B cell (primary cell): ENCODE measurements around the gene GABRG3. TPM values are rescaled to one million over a fixed set of nuclear protein-coding genes. Genes with fewer than 3 reads are reported as not detected.

ENCODE experiments used
- ATAC-seq: fragments of 200-7000 bp; cut with Tn5 transposase; one replicate; pipeline ENCODE4 v1.10.0; 2021; ENCODE audit warnings: low read depth, mild to moderate bottlenecking, moderate number of reproducible peaks, moderate library complexity
- CTCF ChIA-PET: fragments of 350-600 bp; sonication (Branson Sonifier 250); formaldehyde crosslinking; loops from one replicate; lab custom pipeline; 2021; ENCODE audit warnings: antibody characterized with exemption, inconsistent platforms; lab: Charles Lee
- POLR2A ChIA-PET: fragments of 350-600 bp; sonication (Branson Sonifier 250); formaldehyde crosslinking; loops from one replicate; lab custom pipeline; 2021; ENCODE audit warnings: antibody characterized with exemption; lab: Charles Lee
- DNase-seq: peaks from one replicate; pipeline ENCODE4 v3.0.0; 2013
- H2AFZ ChIP-seq: 2 replicates; pipeline ENCODE4 v1.6.1; 2012; ENCODE audit warnings: mild to moderate bottlenecking, low read depth, low read length; ENCODE audit not compliant: insufficient read depth, poor library complexity, severe bottlenecking
- H3K27ac ChIP-seq, 2 donors: 1 replicate in 1 of 2; 2 replicates in 1 of 2; pipeline ENCODE4 v1.5.1; 2012 to 2013; ENCODE audit warnings: low read length in 2 of 2, mild to moderate bottlenecking in 2 of 2, moderate library complexity in 1 of 2
- H3K27me3 ChIP-seq, 4 experiments: fragments of 200-600 bp in 1 of 4; sonication (generic) in 1 of 4; replicated peaks in 1 of 4; 1 replicate in 2 of 4; 2 replicates in 2 of 4; pipeline versions ENCODE4 v1.6.1 to v1.7.0; 2013 to 2016; ENCODE audit warnings: low read length in 3 of 4, mild to moderate bottlenecking in 2 of 4, mixed read lengths in 1 of 4, moderate library complexity in 1 of 4; ENCODE audit not compliant: insufficient read depth in 4 of 4, control insufficient read depth in 3 of 4; ENCODE audit errors: control extremely low read depth in 1 of 4
- H3K36me3 ChIP-seq, 2 experiments: replicated peaks in 1 of 2; 1 replicate in 1 of 2; 2 replicates in 1 of 2; pipeline versions ENCODE4 v1.6.1 to v1.7.1; 2013; ENCODE audit warnings: low read length in 1 of 2; ENCODE audit not compliant: insufficient read depth in 2 of 2, control insufficient read depth in 1 of 2; ENCODE audit errors: control extremely low read depth in 1 of 2, extremely low read depth in 1 of 2
- H3K4me1 ChIP-seq, 2 donors: fragments of 200-600 bp in 1 of 2; sonication (generic) in 1 of 2; 1 replicate in 1 of 2; 2 replicates in 1 of 2; pipeline versions ENCODE4 v1.5.1 to v1.6.1; 2013 to 2017; ENCODE audit warnings: low read length in 2 of 2; ENCODE audit not compliant: control insufficient read depth in 2 of 2, insufficient read depth in 2 of 2
- H3K4me2 ChIP-seq: replicated peaks from 2 replicates; pipeline ENCODE3; 2012; ENCODE audit warnings: mild to moderate bottlenecking, low read depth, low read length; ENCODE audit not compliant: poor library complexity, severe bottlenecking
- H3K4me3 ChIP-seq, 5 experiments: fragments of 200-600 bp in 1 of 5; sonication (generic) in 1 of 5; 1 replicate in 3 of 5; 2 replicates in 2 of 5; pipeline versions ENCODE4 v1.5.1 to v1.7.0; 2011 to 2016; ENCODE audit warnings: low read length in 4 of 5, mild to moderate bottlenecking in 4 of 5, low read depth in 2 of 5, control low read depth in 1 of 5, moderate library complexity in 1 of 5; ENCODE audit not compliant: insufficient read depth in 1 of 5; ENCODE audit errors: control extremely low read depth in 1 of 5, extremely low read depth in 1 of 5
- H3K79me2 ChIP-seq: fragments of 200-600 bp; sonication (generic); one replicate; pipeline ENCODE4 v1.6.0; 2016; ENCODE audit warnings: low read length; ENCODE audit not compliant: control insufficient read depth, insufficient read depth
- H3K9ac ChIP-seq: fragments of 200-600 bp; sonication (generic); 2 replicates; pipeline ENCODE4 v1.6.1; 2017; ENCODE audit warnings: mild to moderate bottlenecking, low read length, moderate library complexity
- H3K9me3 ChIP-seq, 3 donors: one replicate each; pipeline versions ENCODE4 v1.6.1 to v1.7.1; 2013; ENCODE audit warnings: low read length in 2 of 3; ENCODE audit not compliant: control insufficient read depth in 2 of 3, insufficient read depth in 1 of 3; ENCODE audit errors: control extremely low read depth in 1 of 3
- H4K20me1 ChIP-seq: 2 replicates; pipeline ENCODE4 v1.6.0; 2012; ENCODE audit warnings: mild to moderate bottlenecking, low read length; ENCODE audit not compliant: insufficient read depth, control insufficient read depth, poor library complexity, severe bottlenecking
- H3K27ac Mint-ChIP-seq: one replicate; pipeline ENCODE4 v1.8.0; 2021; ENCODE audit warnings: mixed read lengths
- H3K27me3 Mint-ChIP-seq: one replicate; pipeline ENCODE4 v1.8.0; 2021; ENCODE audit warnings: mixed read lengths
- H3K4me1 Mint-ChIP-seq: one replicate; pipeline ENCODE4 v1.8.0; 2021; ENCODE audit warnings: mixed read lengths
- H3K4me3 Mint-ChIP-seq: one replicate; pipeline ENCODE4 v1.8.0; 2021; ENCODE audit warnings: mixed read lengths
- H3K9me3 Mint-ChIP-seq: one replicate; pipeline ENCODE4 v1.8.0; 2022; ENCODE audit warnings: mixed read lengths; ENCODE audit not compliant: insufficient read depth
- CTCF ChIP-seq: fragments of 200-600 bp; IDR thresholded peaks from one replicate; pipeline ENCODE4 v1.8.0; 2022; ENCODE audit warnings: antibody characterized with exemption, mild to moderate bottlenecking
- EZH2 ChIP-seq: IDR thresholded peaks from 2 replicates; pipeline ENCODE4 v1.6.1; 2012; ENCODE audit warnings: borderline replicate concordance, low read depth, mild to moderate bottlenecking, moderate library complexity, low read length; ENCODE audit not compliant: insufficient read depth, poor library complexity, severe bottlenecking
- WGBS: methylation state at CpG from one replicate; pipeline ENCODE4 v1.1.5; 2013; ENCODE audit warnings: missing lambda C conversion rate; ENCODE audit not compliant: insufficient coverage; 5-methylcytosine and 5-hydroxymethylcytosine counted together
- intact Hi-C: fragments of 100-400 bp; cut with micrococcal nuclease; formaldehyde crosslinking; loops from one replicate; pipeline ENCODE4 v1.10.0; 2022
- polyA plus RNA-seq: library from polyadenylated mRNA; depleted of rRNA; stranded (reverse); fragments of >200 nt; gene quantifications from 2 replicates; pipeline ENCODE4 v1.2.3, GENCODE V29; 2012
- small RNA-seq: library from RNA; depleted of rRNA; stranded (forward); fragments of <200 nt; gene quantifications from one replicate; pipeline ENCODE3, GENCODE V24; 2012; ENCODE audit warnings: low replicate concordance, low read depth; ENCODE audit not compliant: insufficient read length
- total RNA-seq, 2 donors: library from RNA; stranded (reverse); fragments of 120-200 nt in 1 of 2; gene quantifications; 1 replicate in 1 of 2; 2 replicates in 1 of 2; pipeline versions ENCODE4 v1.2.3 to v1.2.4, GENCODE V29; 2013 to 2022

GABRG3 gene
- total and polyA plus RNA-seq, 2 donors (not counting 1 experiment from before 2014, with no cell fraction given): not detected

GRCh38 chr15:27589782-27590181 is 618.8 kb downstream of the GABRG3 start:
- TF ChIP-seq EZH2 (no peak), CTCF (no peak)
- WGBS: 81% methylated on average over 1 of the region's 1 CpG
- POLR2A ChIA-PET: no interaction called here

More at GRCh38 chr15:27589782-27590181, 618.8 kb downstream of the GABRG3 start:
- no peak overlapping the region for H2AFZ ChIP-seq
- no peak overlapping the region for H3K4me3 ChIP-seq
- no peaks in the 10 kb centered on the region for H3K27me3 ChIP-seq
- no peak overlapping the region for H3K27ac Mint-ChIP-seq
- no peak overlapping the region for H3K27ac ChIP-seq
- no peaks in the 10 kb centered on the region for H3K4me1 Mint-ChIP-seq
- no peaks in the 10 kb centered on the region for H3K36me3 ChIP-seq
- no peak overlapping the region for H3K9ac ChIP-seq
- CTCF ChIA-PET: no interaction called here
- H3K4me1 ChIP-seq: no peaks in the 10 kb centered on the region
- H3K27me3 Mint-ChIP-seq: no peaks in the 10 kb centered on the region
- H3K79me2 ChIP-seq: no peaks in the 10 kb centered on the region
- DNase-seq: no peak
- H3K9me3 Mint-ChIP-seq: peaks cover 9% of the 10 kb centered on the region
- ATAC-seq: no peak
- peaks cover 0 to 11% (median 0%) of the 10 kb centered on the region in 3 donors for H3K9me3 ChIP-seq
- intact Hi-C loops: no loop called here
- no peak overlapping the region for H3K4me3 Mint-ChIP-seq
- no peak overlapping the region for H3K4me2 ChIP-seq
- no peaks in the 10 kb centered on the region for H4K20me1 ChIP-seq

Small RNA genes lying within 50 kb of the gene (small RNA-seq; reads per million reads assigned to genes)
- not detected for gene RNA5SP391
- not detected for gene SERPINE4P

Other genes with a start within 250 kb of the GABRG3 start
- not detected in 2 replicates for gene GABRB3, start 198.1 kb upstream of the GABRG3 start, total RNA-seq
- 0.07 TPM in 1 of 2 replicates, not detected in the other for gene GABRB3, start 198.1 kb upstream of the GABRG3 start, polyA plus RNA-seq
- gene GABRA5, start 104.1 kb upstream of the GABRG3 start, total RNA-seq: not detected in 2 replicates
- gene GABRA5, start 104.1 kb upstream of the GABRG3 start, polyA plus RNA-seq: not detected in 2 replicates